HEK293 (cell line): ENCODE results near the gene CUL3.

Source experiments
- CTCF ChIA-PET: fragments of 350-600 bp; formaldehyde crosslinking; extraction: SDS; loops from one replicate; lab custom pipeline; 2021; ENCODE audit warnings: antibody characterized with exemption; lab: Yijun Ruan, JAX
- POLR2A ChIA-PET: fragments of 300-600 bp; formaldehyde crosslinking; extraction: SDS; loops from one replicate; lab custom pipeline; 2020; ENCODE audit warnings: antibody characterized with exemption, inconsistent platforms; lab: Yijun Ruan, JAX
- H3K27ac ChIP-seq: fragments of 200-500 bp; sonication (Bioruptor generic); 2 replicates; pipeline ENCODE4 v1.5.1; 2014; ENCODE audit warnings: low read depth, low read length, control low read depth, inconsistent platforms; ENCODE audit errors: extremely low read depth
- H3K36me3 ChIP-seq, 2 experiments: fragments of 200-500 bp in 1 of 2; sonication (Bioruptor generic) in 1 of 2; 1 replicate in 1 of 2; 2 replicates in 1 of 2; pipeline ENCODE4 v1.5.1; 2014 to 2017; ENCODE audit warnings: inconsistent platforms in 2 of 2, low read length in 2 of 2; ENCODE audit not compliant: control insufficient read depth in 2 of 2, insufficient read depth in 1 of 2
- H3K4me1 ChIP-seq: fragments of 200-500 bp; sonication (Bioruptor generic); 2 replicates; pipeline ENCODE4 v1.5.1; 2014; ENCODE audit warnings: mild to moderate bottlenecking, low read length, inconsistent platforms; ENCODE audit not compliant: control insufficient read depth, insufficient read depth
- H3K4me3 ChIP-seq: 2 replicates; pipeline ENCODE4 v1.5.1; 2011; ENCODE audit warnings: low read depth, mild to moderate bottlenecking, control low read depth, low read length, moderate library complexity
- H3K9me3 ChIP-seq: fragments of 200-500 bp; sonication (Bioruptor generic); 2 replicates; pipeline ENCODE4 v1.5.1; 2014; ENCODE audit warnings: low read depth, low read length, inconsistent platforms; ENCODE audit not compliant: control insufficient read depth, insufficient read depth
- ATF2 ChIP-seq: fragments of 450-650 bp; formaldehyde crosslinking; IDR thresholded peaks from 2 replicates; pipeline ENCODE4 v1.5.1; 2016; ENCODE audit warnings: missing biosample characterization, missing genetic modification characterization, low read depth
- BCL6B ChIP-seq: fragments of 450-650 bp; formaldehyde crosslinking; IDR thresholded peaks from 2 replicates; pipeline ENCODE4 v1.5.1; 2017; ENCODE audit warnings: missing biosample characterization, missing genetic modification characterization
- IKZF3 ChIP-seq: fragments of 450-650 bp; IDR thresholded peaks from 2 replicates; pipeline ENCODE4 v1.5.0; 2018; ENCODE audit warnings: missing biosample characterization, mild to moderate bottlenecking, missing genetic modification characterization, moderate library complexity
- MEIS1 ChIP-seq: sonication (generic); formaldehyde crosslinking; IDR thresholded peaks from 2 replicates; pipeline ENCODE4 v1.8.1; 2022; ENCODE audit warnings: missing genetic modification reagents, mild to moderate bottlenecking, borderline replicate concordance
- PRDM10 ChIP-seq: fragments of 450-650 bp; formaldehyde crosslinking; IDR thresholded peaks from 2 replicates; pipeline ENCODE4 v1.5.1; 2016; ENCODE audit warnings: missing biosample characterization, missing genetic modification characterization
- SP2 ChIP-seq: fragments of 450-650 bp; formaldehyde crosslinking; IDR thresholded peaks from 2 replicates; pipeline ENCODE4 v1.5.1; 2016; ENCODE audit warnings: missing biosample characterization, missing genetic modification characterization
- ZBTB10 ChIP-seq: fragments of 450-650 bp; formaldehyde crosslinking; IDR thresholded peaks from 2 replicates; pipeline ENCODE4 v1.5.1; 2016; ENCODE audit warnings: missing biosample characterization, missing genetic modification characterization
- ZNF169 ChIP-seq: fragments of 450-650 bp; formaldehyde crosslinking; IDR thresholded peaks from 2 replicates; pipeline ENCODE4 v1.5.1; 2016; ENCODE audit warnings: missing biosample characterization, missing genetic modification characterization
- ZNF174 ChIP-seq: fragments of 450-650 bp; formaldehyde crosslinking; IDR thresholded peaks from 2 replicates; pipeline ENCODE4 v1.5.0; 2017; ENCODE audit warnings: missing biosample characterization, mild to moderate bottlenecking, missing genetic modification characterization
- ZNF223 ChIP-seq: fragments of 450-650 bp; formaldehyde crosslinking; IDR thresholded peaks from 2 replicates; pipeline ENCODE4 v1.5.1; 2016; ENCODE audit warnings: missing biosample characterization, missing genetic modification characterization
- ZNF23 ChIP-seq: fragments of 450-650 bp; formaldehyde crosslinking; IDR thresholded peaks from 2 replicates; pipeline ENCODE4 v1.5.1; 2016; ENCODE audit warnings: missing biosample characterization, missing genetic modification characterization, borderline replicate concordance
- ZNF311 ChIP-seq: fragments of 450-650 bp; formaldehyde crosslinking; IDR thresholded peaks from 2 replicates; pipeline ENCODE4 v1.5.1; 2017; ENCODE audit warnings: missing biosample characterization, missing genetic modification characterization, borderline replicate concordance
- ZNF37A ChIP-seq: fragments of 450-650 bp; IDR thresholded peaks from 2 replicates; pipeline ENCODE4 v1.5.1; 2018; ENCODE audit warnings: missing biosample characterization, missing genetic modification characterization
- ZNF398 ChIP-seq: fragments of 450-650 bp; formaldehyde crosslinking; IDR thresholded peaks from 2 replicates; pipeline ENCODE4 v1.5.1; 2017; ENCODE audit warnings: missing biosample characterization, missing genetic modification characterization
- ZNF423 ChIP-seq: fragments of 450-650 bp; formaldehyde crosslinking; IDR thresholded peaks from 2 replicates; pipeline ENCODE4 v1.5.1; 2016; ENCODE audit warnings: missing biosample characterization, missing genetic modification characterization
- ZNF433 ChIP-seq: fragments of 450-650 bp; formaldehyde crosslinking; IDR thresholded peaks from 2 replicates; pipeline ENCODE4 v1.5.1; 2016; ENCODE audit warnings: missing biosample characterization, missing genetic modification characterization, low read depth
- ZNF510 ChIP-seq: fragments of 450-650 bp; formaldehyde crosslinking; IDR thresholded peaks from 2 replicates; pipeline ENCODE4 v1.5.1; 2018; ENCODE audit warnings: mild to moderate bottlenecking, missing genetic modification characterization, missing biosample characterization; ENCODE audit not compliant: insufficient replicate concordance
- ZNF544 ChIP-seq: fragments of 450-650 bp; formaldehyde crosslinking; IDR thresholded peaks from 2 replicates; pipeline ENCODE4 v1.5.0; 2017; ENCODE audit warnings: missing biosample characterization, missing genetic modification characterization
- ZNF560 ChIP-seq: fragments of 450-650 bp; formaldehyde crosslinking; IDR thresholded peaks from 2 replicates; pipeline ENCODE4 v1.5.1; 2017; ENCODE audit warnings: missing biosample characterization, missing genetic modification characterization, borderline replicate concordance

Gene CUL3

GRCh38 chr2:224506494-224506893, 78.7 kb downstream of the CUL3 start:
- ChIA-PET CTCF (no interaction called here), POLR2A (no interaction called here)
- H3K27ac ChIP-seq, result no peak overlapping the region
- TF ChIP-seq ZNF398 (tag by site-specific recombination) (no peak), ZNF423 (tag by site-specific recombination) (no peak), ATF2 (no peak), ZNF223 (tag by site-specific recombination) (no peak), ZNF433 (tag by site-specific recombination) (no peak), ZNF311 (no peak), PRDM10 (tag by site-specific recombination) (no peak), ZBTB10 (no peak), BCL6B (tag by site-specific recombination) (no peak), MEIS1 (CRISPR knock-in tag) (no peak), ZNF544 (tag by site-specific recombination) (no peak), IKZF3 (tag by site-specific recombination) (no peak), ZNF37A (tag by site-specific recombination) (no peak), ZNF169 (tag by site-specific recombination) (no peak), ZNF23 (tag by site-specific recombination) (no peak), ZNF510 (tag by site-specific recombination) (no peak), ZNF174 (tag by site-specific recombination) (no peak), SP2 (no peak), ZNF560 (tag by site-specific recombination) (no peak)
- H3K4me3 ChIP-seq, result no peak overlapping the region
- peaks cover 34 to 54% of the 10 kb centered on the region in 2 experiments for H3K36me3 ChIP-seq
- no peaks in the 10 kb centered on the region for H3K4me1 ChIP-seq
- H3K9me3 ChIP-seq, result no peaks in the 10 kb centered on the region
